SKM-1 treated with dmso at 0.1 percent for 144 hours (cell line): Measurements from ENCODE around the gene CHMP4A.
"Not testable (repeated sequence)": the region's sequence is repeated elsewhere in the genome, so short reads cannot be mapped to it uniquely, and the experiment has no call there.

Experiments used
- DNase-seq: peaks from one replicate; lab custom pipeline; 2025; ENCODE audit not compliant: unreplicated experiment; lab: John Stamatoyannopoulos, UW

The CHMP4A gene

GRCh38 chr14:24226473-24226872, 13.2 kb upstream of the CHMP4A start:
- DNase-seq, result no peak

GRCh38 chr14:24224618-24225071, 11.4 kb upstream of the CHMP4A start:
- no peak for DNase-seq

DNA sequence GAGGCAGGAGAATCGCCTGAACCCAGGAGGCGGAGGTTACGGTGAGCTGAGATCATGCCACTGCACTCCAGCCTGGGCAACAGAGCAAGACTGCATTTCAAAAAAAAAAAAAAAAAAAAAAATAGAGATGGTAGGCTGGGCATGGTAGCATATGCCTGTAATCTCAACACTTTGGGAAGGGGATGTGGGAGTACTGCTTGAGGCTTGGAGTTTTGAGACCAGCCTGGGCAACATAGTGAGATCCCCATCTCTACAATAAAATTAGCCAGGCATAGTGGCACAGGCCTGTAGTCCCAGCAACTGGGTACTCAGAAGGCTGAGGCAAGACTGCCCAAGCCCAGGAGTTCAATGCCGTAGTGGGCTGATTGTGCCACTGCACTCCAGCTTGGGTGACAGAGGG, 9.7 kb upstream of the CHMP4A start:
- DNase-seq, result not testable (repeated sequence)

- DNase-seq, result no peak
These were observed 6.2 kb upstream of the CHMP4A start for GRCh38 chr14:24219521-24219920.

DNA sequence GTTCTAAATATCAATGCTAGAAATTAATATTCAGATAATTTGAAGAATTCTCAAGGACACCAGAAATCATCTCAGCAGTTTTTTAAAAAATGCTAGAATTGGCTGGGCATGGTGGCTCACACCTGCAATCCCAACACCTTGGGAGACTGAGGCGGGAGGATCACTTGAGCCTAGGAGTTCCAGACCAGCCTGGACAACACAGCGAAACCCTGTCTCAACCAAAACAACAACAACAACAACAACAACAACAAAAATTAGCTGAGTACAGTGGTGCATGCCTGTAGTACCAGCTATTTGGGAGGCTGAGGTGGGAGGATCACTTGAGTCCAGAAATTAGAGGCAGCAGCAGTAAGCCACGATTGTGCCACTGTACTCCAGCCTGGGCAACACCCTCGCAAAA, 5.8 kb upstream of the CHMP4A start:
- no peak for DNase-seq

GRCh38 chr14:24216876-24217275, 3.6 kb upstream of the CHMP4A start:
- DNase-seq, result not testable (repeated sequence)

DNA sequence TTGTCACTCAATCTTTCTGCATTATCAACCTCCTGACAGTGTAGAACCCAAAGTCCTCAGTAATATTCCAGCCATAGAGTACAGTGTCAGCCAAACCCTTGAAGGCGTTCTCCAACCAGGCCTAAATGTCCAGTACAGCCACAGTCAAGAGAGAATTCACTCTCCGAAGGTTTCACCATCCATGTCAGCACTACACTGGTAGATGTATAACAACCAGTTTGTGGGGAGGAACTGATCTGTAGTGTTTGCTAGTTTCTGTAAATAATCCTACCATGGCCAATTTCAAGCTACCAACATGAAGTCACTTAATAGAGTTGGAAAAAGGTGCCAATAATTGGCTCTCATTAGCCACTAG, 3.0 kb upstream of the CHMP4A start:
- no peak for DNase-seq

GRCh38 chr14:24215495-24216344, 2.4 kb upstream of the CHMP4A start, which contains the start of gene MDP1:
TSS of gene MDP1 (minus strand) at chr14:24216066. CDS start at chr14:24215955, 111 bp downstream.
- DNase-seq, result peak; percentile 52

DNA sequence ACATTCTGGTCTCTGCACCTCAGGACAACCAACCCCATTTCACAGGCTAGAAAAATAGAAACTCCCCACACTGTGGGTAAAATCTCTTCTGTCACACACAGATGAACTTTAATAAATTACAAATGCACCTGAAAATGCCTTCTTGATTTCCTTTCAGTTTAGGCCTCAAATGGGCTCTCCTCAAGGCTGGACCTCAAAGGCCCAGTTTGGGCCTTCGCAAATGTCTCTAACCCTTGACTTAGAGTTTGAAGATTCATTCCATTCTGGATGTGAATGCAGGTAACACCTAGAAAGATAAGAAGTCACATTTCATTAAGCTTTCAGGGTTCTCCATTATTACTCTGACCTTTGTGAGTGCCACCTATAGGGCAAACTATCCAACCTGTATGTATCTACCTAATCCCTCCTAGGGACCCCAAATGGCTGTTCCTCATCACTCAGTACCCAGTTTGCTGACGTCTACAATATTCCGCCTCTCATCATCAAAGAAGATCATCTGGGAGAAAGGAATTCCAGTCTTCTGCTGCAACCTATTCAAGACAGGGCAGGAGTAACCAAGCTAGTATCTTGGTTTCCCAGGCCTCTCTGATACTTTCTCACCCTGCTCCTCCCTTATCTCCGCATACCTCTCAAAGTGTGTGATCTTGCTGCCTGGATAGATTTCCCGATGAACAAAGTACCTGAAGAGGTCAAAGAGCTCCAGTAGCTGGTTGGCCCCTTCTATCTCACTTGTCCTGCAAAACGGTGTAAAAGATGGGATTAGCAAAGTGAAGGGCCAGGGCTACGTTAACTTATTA, 776 bp upstream of the CHMP4A start:
- DNase-seq, result no peak

GRCh38 chr14:24211311-24211710, 2.0 kb downstream of the CHMP4A start:
- no peak for DNase-seq

DNA sequence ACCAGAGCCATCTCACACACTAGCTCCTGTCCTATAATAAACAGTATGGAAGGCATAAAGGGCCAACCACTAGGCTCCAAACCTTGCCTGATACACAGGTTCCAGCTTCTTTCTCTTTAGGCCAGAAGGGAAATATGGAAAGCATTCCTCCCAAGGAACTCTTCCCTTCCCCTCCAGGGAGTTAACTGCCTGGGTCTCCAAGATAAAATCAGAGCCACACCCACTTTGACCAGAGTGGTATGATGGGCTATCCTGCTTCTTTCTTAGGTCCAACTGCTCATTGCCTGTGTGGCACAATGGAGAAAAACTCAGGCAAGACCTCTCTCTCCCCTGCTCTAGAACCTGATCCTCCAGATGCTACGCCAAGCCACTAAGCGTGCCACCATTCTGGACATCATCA, 5.7 kb downstream of the CHMP4A start:
- no peak for DNase-seq

DNA sequence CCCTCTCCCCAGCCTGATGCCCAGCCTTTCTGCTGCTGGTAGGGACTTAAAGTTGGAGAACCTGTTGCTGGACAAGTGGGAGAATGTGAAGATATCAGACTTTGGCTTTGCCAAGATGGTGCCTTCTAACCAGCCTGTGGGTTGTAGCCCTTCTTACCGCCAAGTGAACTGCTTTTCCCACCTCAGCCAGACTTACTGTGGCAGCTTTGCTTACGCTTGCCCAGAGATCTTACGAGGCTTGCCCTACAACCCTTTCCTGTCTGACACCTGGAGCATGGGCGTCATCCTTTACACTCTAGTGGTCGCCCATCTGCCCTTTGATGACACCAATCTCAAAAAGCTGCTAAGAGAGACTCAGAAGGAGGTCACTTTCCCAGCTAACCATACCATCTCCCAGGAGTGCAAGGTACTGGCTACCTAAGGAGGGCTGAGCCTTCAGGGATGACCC, 6.2 kb downstream of the CHMP4A start:
- no peak for DNase-seq

- DNase-seq, result no peak
These were observed 6.8 kb downstream of the CHMP4A start for GRCh38 chr14:24206260-24207103.

DNA sequence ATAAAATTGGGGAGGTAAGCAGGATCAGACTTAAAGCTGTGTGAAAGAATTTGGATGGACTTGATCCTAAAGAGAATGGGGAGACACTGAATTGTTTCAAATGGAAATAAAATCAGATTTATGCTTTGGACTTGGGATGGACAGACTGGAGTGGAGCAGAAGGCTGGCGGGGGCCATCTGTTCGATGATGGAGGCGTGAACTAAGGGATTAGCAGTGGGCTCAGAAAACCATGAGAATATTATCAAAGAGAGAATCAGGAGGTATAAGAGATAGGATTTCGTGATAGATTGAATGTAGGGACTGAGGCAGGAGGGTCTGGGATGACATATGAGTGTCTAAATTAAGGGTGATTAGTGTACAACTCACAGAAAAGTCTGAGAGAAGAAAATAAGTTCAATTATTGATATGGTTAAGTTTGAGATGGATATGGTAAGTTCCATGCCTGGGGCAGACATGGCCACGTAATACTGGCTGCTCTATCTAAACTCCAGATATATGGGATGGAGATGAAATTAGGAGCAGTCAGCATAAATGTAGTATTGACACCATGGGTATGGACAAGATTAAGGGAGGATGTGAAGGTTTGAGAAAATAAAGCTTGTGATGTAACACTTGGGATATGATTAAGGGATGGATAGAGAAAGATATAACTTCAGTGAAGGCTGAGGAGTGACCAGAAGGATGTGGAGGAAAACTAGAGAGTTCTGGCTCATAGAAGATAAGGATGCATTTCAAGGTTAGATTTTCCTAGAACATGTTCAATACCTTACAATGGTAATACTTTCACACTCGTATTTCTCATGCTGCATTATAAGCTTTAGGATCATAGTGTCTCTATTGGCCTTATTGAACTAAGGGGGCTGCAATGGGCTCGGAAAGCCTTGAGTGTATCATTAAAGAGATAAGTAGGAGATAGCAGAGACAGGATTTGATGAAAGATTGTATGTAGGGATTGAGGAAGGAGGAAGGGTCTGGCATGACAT, 8.8 kb downstream of the CHMP4A start:
- no peak for DNase-seq

- not testable (repeated sequence) for DNase-seq
These were observed 9.9 kb downstream of the CHMP4A start for GRCh38 chr14:24203249-24203886.

DNA sequence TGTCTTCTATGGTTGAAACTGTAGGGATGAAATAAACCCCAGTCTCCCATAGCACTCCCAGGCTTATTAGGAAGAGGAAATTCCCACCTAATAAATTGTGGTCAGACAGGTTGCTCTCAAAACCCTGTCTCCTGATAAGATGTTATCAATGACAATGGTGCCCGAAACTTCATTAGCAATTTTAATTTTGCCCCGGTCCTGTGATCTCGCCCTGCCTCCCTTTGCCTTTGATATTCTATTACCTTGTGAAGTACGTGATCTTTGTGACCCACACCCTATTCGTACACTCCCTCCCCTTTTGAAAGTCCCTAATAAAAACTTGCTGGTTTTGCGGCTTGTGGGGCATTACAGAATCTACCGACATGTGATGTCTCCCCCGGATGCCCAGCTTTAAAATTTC, 10.8 kb downstream of the CHMP4A start:
- DNase-seq, result not testable (repeated sequence)

DNA sequence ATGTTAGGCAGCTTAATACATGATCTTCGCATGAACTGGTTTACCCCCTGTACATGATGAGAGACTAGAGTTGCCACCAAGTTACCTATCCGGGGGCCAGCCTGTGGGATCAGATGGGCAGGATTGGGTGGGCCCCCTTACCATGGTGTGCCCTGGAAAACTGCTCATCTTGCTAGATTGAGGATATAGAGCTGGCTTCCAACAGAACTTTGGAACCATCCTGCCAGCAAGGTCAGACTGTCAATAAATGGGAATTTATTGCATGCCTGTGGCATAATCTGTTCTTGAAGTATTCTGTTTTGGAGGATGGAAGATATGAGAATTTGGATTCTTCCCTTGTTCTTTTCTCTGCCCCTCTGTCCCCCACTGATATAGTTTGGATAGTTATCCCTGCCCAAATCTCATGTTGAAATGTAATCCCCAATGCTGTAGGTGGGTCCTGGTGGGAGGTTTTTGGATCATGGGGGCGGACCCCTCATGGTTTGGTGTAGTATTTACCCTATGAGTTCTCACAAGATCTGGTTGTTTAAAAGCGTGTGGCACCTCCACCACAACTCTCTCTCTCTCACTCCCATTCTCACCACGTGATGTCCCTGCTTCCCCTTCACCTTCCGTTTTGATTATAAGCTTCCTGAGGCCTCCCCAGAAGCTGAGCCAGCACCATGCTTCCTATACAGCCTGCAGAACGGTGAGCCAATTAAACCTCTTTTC, 14.3 kb downstream of the CHMP4A start:
- no peak for DNase-seq

- no peak for DNase-seq
These were observed 16.2 kb downstream of the CHMP4A start for GRCh38 chr14:24197056-24197450.
